Esophagus squamous epithelium (tissue), 4 donors: Measurements from ENCODE around the gene TVP23A.

ENCODE experiments used
- CTCF ChIP-seq, 6 experiments: fragments of 450-650 bp in 4 of 6; fragments of 200-600 bp in 2 of 6; sonication (generic) in 2 of 6; IDR thresholded peaks; one replicate each; pipeline ENCODE4 v1.5.1; 2016 to 2019; ENCODE audit warnings: antibody characterized with exemption in 6 of 6, mild to moderate bottlenecking in 4 of 6, moderate library complexity in 4 of 6
- POLR2A ChIP-seq, 4 donors: fragments of 450-650 bp; IDR thresholded peaks; one replicate each; pipeline ENCODE4 v1.6.1; 2017; ENCODE audit warnings: antibody characterized with exemption in 4 of 4, mild to moderate bottlenecking in 4 of 4, moderate library complexity in 3 of 4

GRCh38 chr16:10752843-10753523 lies 65.6 kb downstream of the TVP23A start:
- TF ChIP-seq CTCF (IDR thresholded peaks at IDR 0.05), result no peak
- TF ChIP-seq POLR2A (IDR thresholded peaks at IDR 0.05), result no peak
